ENCODE data around the gene PPARA. TPM values are rescaled to one million over a fixed set of nuclear protein-coding genes. Genes with fewer than 3 reads are reported as not detected.

PPARA gene
- total and polyA plus RNA-seq, 9 of the 15 experiments (the other 6 are each of a cell fraction or from before 2014, with no cell fraction given), result 0.64 to 5.3 (median 3.5) TPM

DNA sequence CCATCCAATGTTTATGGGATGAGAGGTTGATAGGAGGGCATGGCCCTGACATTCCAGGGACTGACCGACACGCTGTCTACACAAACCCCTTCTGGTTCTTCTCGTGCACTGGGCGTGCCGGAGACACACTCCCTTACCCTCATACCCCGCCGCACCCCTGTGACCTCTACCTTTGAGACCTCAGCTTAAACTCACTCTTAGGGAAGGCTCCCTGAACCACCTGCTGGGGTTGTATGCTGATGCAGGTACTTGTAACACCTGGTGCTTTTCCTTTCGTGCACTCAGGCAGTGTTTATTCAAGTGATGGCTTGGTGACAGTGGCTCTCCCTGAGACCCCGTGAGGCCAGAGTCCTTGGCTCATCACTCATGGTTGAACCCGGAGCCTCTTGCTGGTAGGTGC is 12.0 kb downstream of the PPARA start (continued):
- TF ChIP-seq, protein P1, sequence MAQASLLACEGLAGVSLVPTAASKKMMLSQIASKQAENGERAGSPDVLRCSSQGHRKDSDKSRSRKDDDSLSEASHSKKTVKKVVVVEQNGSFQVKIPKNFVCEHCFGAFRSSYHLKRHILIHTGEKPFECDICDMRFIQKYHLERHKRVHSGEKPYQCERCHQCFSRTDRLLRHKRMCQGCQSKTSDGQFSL (CRISPR knock-in tag; IDR thresholded peaks at IDR 0.05), result no peak
- TF ChIP-seq, protein P1 (tag; IDR thresholded peaks at IDR 0.05), result no peak
- no peak for TF ChIP-seq NR2F6 (CRISPR knock-in tag; IDR thresholded peaks at IDR 0.05)
- TF ChIP-seq TEAD2 (tag; IDR thresholded peaks at IDR 0.05), result no peak
- TF ChIP-seq, protein P2, sequence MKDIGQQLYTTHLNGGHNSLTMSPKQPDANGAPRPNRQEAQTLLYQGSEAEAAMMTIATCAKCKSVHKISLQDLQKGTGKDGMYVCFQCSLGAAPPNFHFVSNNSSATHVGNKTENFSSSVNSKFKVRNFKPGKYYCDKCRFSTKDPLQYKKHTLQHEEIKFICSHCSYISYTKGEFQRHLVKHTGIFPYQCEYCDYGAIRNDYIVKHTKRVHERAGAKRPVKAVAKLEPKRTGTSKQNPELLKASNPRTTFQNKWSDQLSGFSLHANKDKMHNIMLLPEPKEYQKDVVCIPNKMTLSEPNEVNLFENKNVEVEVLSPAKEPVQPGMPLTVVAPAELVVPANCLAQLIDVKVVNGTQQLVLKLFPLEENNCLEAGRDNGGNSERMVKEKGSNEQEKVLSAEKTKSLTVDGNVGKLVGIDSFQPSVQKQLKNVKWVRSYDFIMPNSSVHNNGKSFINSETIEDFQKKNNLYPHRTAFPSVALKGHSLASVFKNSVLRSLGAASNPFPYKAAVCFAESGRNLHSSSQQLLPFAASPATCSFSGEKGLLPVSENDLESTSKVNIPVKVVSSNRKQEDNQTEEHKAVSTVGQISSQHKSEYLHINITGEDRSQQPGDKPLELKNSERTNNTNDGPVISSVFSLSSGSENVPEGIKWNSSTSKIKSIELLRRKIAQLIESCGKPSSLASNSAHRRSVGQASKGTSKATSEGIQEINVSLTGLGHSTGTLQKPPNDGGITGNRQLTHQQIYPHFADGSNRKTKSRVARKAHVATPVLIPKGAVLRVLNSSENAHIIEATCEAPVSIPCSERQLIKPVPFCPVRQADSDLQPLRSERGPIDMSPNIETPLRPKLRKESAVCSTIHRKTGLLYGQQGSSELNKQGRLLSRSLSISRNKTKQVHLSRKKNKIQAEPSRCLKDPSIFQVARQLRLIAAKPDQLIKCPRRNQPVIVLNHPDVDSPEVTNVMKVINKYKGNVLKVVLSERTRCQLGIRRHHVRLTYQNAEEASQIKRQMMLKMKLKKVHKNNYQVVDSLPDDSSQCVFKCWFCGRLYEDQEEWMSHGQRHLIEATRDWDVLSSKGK (CRISPR knock-in tag; IDR thresholded peaks at IDR 0.05), result no peak
- TF ChIP-seq RBM34 (IDR thresholded peaks at IDR 0.05; ENCODE audit: borderline replicate concordance, insufficient read depth, low read length), result no peak
- TF ChIP-seq XRCC5 (IDR thresholded peaks at IDR 0.05; ENCODE audit: low read depth, low read length), result no peak
- TF ChIP-seq, protein P3, sequence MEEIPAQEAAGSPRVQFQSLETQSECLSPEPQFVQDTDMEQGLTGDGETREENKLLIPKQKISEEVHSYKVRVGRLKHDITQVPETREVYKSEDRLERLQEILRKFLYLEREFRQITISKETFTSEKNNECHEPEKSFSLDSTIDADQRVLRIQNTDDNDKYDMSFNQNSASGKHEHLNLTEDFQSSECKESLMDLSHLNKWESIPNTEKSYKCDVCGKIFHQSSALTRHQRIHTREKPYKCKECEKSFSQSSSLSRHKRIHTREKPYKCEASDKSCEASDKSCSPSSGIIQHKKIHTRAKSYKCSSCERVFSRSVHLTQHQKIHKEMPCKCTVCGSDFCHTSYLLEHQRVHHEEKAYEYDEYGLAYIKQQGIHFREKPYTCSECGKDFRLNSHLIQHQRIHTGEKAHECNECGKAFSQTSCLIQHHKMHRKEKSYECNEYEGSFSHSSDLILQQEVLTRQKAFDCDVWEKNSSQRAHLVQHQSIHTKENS (CRISPR knock-in tag; IDR thresholded peaks at IDR 0.05), result no peak
- no peak for TF ChIP-seq BRD9 (IDR thresholded peaks at IDR 0.05; ENCODE audit: low read depth, partially characterized antibody)

All from K562 (cell line).